HG02763 (cell line): ENCODE results near the gene POC5.
"Not testable (repeated sequence)": the region's sequence is repeated elsewhere in the genome, so short reads cannot be mapped to it uniquely, and the experiment has no call there.

Source experiments
- ATAC-seq: cut with Tn5 transposase; IDR thresholded peaks from one replicate; pipeline ENCODE4 v1.9.1; 2021; ENCODE audit warnings: mild to moderate bottlenecking, moderate library complexity; ENCODE audit not compliant: unreplicated experiment

Gene POC5, protein sequence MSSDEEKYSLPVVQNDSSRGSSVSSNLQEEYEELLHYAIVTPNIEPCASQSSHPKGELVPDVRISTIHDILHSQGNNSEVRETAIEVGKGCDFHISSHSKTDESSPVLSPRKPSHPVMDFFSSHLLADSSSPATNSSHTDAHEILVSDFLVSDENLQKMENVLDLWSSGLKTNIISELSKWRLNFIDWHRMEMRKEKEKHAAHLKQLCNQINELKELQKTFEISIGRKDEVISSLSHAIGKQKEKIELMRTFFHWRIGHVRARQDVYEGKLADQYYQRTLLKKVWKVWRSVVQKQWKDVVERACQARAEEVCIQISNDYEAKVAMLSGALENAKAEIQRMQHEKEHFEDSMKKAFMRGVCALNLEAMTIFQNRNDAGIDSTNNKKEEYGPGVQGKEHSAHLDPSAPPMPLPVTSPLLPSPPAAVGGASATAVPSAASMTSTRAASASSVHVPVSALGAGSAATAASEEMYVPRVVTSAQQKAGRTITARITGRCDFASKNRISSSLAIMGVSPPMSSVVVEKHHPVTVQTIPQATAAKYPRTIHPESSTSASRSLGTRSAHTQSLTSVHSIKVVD

GRCh38 chr5:75717082-75717922 lies at the start of gene POC5:
Gene POC5, minus strand, starts transcription at chr5:75717437. Its CDS starts 4,500 bp downstream, at chr5:75712937.
- peak; percentile 96 for ATAC-seq

DNA sequence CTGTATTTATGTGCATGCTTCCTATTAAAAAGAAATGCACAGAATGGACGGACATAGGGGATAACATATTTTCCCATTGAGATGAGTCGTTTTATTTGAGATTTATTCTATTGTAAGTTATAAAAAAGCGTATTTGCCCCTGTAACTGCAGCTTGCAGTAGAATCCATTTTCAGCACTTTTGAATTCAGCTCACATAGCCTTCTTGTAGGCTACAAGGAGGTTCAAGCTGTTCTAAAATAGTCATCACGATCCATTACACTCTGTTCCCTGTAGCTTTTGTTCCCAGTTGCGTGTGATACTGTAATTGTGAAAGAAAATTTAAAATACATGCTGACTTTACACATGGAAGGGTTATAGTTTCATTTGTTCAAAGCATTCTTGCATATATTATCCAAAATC lies 40.9 kb upstream of the POC5 start:
- ATAC-seq, result no peak

DNA sequence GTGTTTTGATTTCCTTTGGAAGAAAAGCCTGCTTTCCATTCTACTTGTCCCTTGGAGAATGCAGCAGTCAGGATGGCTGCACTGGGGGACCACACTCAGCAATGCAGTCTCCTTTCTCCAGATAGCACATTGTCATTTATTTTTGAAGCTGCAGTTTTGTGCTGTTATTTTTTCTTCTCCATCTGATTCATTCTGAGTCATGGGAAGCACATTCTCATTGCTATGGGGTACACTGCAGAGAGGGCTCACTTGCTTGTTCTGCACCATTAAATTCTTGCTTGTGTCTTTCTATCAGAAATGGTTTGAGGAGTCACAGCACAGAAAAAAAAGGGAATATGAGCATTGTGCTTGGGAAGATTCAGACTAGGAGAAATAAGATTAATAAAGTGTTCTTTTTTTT lies 39.7 kb upstream of the POC5 start:
- no peak for ATAC-seq

GRCh38 chr5:75756211-75756610 lies 39.0 kb upstream of the POC5 start:
- ATAC-seq, result no peak

DNA sequence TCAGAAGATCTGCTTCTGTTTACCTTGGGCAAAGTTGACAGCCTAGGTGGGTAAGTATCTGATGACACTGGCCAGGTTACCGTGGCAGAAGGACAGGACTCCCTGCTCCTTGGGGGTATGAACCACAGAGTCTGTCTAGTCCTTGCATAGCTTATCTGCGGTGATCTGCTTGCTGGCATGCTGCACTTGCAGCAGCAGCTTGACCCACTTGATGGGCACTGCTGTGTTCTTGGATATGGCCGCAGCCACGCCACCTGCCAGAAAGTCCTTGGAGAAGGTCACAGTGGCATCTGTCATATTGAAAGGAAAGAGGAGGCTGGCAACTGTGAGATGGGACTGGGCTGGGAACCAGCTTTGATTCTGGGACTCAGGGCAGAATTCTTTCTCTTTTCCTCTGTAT lies 35.9 kb upstream of the POC5 start:
- no peak for ATAC-seq

GRCh38 chr5:75744355-75744754 lies 27.1 kb upstream of the POC5 start:
- ATAC-seq, result no peak

DNA sequence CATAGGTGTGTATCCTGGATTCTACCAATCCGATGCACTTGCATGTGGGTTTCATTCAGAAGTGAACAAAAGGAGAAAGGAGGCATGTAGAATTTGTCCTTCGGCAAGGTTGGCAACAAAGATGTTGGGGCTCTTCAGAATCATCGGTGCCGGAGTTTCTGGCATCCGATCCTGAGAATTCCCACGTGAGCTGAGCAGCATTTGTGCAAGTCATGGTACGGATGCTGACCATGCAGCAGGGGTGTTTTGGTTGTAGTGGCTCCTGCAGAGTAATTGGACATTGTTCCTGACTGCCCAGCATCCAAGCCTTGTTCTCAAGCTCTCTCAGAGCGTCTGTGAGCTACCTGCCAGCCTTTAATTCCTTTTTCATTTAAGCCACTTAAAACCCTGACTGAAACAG lies 19.0 kb upstream of the POC5 start:
- ATAC-seq, result no peak

DNA sequence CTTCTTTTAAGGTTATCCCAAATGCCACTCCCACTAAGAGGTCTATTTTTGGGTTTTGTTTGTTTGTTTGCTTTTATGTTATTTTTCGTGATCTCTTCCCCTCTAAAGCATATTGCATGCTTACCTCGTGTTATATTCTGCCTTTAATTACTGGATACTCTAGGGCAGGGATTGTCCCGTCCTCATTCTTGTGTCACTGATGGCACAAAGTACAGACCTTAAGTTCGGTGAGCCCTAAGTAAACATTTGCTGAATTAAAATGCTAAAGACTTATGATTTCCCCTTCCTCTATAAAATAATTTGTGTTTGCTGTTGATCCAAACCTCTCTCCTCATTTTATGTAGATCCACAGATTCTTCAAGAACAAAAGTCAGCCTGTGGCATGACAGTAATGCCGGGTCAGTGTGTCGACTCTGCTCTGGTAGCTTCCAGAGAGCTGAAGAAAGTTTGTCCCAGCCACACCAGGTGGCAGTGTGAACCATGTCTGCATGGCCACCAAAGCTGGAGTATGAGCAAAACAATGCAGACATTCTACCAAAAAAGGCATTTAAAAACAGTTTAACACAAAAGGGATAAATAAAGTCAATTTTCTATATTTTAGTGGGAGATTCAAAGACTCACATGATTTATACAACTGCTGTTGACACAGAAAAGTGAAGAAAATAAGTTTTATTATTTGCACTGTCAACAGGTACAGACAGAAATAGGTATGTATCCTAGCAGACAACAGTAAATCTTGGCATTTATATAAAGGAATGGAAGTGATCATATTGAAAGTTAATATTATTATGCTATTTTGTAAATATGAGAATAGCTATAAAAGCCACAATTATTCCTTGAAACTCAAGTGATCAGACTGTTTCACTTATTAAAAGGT lies 17.9 kb upstream of the POC5 start:
- ATAC-seq, result no peak

DNA sequence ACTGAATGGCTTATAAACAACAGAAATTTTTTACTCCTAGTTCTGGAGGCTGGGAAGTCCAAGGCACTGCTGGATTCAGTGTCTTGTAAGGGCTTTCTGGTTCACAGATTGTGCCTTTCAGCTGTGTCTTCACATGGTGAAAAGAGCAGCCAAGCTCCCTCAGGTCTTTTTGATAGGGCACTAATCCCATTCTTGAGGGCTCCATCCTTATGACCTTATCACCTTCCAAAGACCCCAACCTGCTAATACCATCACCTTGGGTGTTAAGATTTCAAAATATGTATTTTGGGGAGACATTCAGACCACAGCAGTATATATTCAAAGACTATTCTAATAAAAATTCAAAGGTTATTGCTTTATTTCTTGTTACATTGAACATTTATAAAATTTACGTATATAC lies 16.5 kb upstream of the POC5 start:
- ATAC-seq, result no peak

- ATAC-seq, result not testable (repeated sequence)
Measured at GRCh38 chr5:75731515-75731914, 14.3 kb upstream of the POC5 start.

DNA sequence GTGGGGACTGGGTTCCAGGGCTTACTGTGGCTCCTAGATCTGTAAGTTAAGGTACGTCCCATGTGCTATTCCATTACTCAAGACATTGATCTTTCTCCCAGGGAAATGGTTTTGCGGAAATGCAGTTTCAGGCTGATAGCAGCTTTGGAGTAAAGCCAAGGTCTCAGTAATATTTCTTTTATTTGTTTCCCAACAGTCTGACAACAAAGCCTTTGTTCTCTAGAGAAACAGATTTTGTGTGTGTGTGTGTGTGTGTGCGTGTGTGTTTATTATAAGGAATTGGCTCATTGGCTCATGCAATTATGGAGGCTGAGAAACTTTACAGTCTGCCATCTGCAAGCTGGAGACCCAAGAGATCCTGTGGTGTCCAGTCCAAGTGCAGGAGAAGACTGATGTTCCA lies 12.1 kb upstream of the POC5 start:
- ATAC-seq, result no peak

DNA sequence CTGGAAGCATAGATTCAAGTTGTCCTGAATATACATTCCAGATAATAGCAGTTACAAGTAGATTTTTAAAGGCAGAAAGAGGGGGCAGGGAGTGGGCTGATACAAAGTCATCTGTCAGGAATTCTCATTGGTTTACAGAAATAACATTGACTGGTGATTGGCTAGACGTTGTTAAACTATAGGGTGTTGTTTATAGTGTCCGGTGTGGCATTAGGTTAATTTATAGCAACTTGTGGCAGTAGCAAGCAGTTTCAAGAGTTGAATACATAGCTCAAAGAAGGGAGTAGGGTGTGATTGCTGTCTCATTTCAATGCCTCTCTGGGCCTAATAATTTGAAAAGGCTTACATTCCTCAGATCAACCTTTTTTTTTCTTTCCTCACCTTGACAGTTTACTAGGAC lies 10.7 kb upstream of the POC5 start:
- no peak for ATAC-seq

DNA sequence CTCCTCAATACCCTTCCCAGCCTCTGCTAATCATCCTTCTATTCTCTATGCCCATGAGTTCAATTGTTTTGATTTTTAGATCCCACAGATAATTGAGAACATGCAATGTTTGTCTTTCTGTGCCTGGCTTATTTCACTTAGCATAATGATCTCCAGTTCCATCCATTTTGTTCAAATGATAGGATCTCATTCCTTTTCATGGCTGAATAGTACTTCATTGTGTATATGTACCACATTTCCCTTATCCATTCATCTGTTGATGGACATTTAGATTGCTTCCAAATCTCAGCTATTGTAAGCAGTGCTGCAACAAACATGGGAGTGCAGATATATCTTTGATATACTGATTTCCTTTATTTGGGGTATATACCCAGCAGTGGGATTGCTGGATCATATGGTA lies 9.0 kb upstream of the POC5 start:
- not testable (repeated sequence) for ATAC-seq

- ATAC-seq, result no peak
Measured at GRCh38 chr5:75723378-75723777, 6.1 kb upstream of the POC5 start.

DNA sequence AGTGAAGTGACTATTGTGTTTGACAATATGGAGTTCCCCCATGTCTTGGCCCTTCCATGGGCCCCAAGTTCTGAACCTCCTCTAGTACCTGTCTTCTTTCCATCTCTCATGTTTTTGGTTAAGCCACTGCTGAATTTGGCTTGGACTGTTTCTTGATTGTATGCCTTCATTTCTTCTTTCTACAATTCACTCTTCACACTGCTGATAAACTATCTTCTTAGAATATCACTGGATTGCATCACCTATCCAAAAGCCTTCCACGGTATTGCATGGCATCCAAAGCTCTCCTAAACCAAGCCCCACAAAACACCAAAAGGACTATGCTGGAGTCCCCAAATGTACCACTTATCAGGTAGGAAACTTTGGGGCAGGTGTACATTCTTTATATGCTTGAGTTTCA lies 4.3 kb upstream of the POC5 start:
- ATAC-seq, result no peak

DNA sequence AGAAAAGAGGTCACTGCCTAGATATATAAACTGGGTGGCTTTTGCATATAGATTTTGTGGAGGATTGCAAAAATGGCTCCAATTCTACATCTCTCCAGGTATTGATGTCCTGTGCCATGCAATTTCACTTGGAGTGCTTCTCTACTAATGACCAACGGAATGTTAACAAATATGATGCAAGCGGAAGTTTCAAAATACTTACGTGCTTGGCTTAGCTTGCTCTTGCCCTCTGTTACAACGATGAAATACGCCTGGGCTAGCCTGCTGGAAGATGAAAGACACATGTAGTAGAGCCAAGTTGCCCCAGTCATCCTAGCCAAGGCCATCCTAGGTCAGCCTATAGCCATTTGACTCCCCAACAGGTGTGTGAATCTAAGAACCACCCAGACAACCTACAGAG lies 3.6 kb upstream of the POC5 start:
- ATAC-seq, result no peak

- peak; percentile 5 for ATAC-seq
Measured at GRCh38 chr5:75716715-75717081, 539 bp downstream of the POC5 start.

DNA sequence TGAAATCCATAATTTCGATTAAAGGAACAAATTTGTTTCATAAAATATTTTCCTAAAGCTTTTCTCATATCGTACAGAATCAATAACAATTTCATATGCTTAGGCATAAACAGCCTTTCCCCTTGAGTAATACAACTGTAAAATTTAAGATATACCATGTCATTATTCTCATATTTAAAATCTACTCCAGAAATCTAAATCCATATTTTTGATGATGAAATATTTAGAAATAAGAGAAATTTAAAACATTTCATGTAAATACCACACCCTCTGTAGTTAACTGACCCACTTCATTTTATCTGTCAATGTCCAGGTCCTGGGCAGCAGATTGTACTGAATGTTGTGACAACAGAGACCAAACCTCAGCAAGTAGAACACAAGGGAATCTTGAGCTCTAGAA lies 5.1 kb downstream of the POC5 start:
- ATAC-seq, result no peak

DNA sequence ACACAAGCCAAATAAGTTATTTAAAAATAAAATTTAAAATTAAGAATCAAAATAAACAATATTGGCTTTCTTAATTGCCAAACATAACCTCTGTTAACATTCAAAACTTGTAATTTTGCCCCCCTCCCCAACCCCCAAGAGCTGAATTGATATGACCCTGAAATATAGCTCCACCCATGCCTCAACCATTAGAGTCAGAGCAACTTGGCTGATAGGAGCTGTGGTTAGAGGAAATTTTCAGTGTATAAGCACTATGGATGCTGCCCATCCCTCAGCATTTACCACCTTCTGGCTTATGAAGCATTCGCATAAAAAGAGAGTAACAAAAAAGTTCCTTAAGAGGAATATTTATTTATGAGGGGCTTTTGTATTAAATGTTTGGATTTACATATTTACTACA lies 6.1 kb downstream of the POC5 start:
- ATAC-seq, result no peak

DNA sequence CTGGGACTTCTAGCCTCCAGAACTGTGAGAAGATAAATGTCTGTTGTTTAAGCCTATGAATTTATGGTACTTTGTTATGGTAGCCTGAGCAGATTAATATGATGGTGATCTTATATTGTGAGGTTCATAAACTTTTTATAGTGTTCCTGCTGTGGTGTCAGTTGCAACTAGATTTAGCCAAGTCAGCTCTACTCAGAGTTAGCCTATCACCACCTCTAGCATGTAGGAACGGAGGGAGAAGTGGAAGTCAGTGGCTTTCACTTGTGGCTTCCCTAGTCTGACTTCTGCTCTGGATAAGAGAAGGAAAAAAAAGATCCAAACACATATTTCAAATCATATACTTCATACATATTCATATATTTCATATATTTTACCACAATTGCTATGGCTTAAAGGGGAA lies 6.6 kb downstream of the POC5 start:
- no peak for ATAC-seq

DNA sequence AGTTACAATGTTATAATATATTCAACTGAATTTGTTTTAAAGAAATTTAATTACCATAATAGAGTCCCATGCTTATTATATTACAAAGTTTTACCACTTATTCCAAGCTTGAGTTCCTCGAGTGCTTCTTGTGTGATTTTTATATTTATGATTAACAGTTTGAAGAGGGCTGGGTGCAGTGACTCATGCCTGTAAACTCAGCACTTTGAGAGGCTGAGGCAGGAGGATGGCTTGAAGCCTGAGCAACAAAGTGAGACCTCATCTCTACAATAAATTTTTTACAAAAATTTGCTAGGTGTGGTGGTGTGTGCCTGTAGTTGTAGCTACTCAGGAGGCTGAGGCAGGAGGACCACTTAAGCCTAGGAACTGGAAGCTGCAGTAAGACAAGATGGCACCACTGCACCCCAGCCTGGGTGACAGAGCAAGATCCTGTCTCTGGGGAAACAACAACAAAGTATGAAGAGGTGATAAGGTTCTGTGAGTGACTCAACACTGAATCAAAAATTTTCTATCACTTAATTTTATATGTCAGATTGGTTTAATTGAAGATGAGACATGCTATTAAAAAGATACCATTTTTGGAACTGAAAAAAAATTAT lies 9.2 kb downstream of the POC5 start:
- ATAC-seq, result no peak
